ENCODE results near the gene FAM222A.
"Not testable (repeated sequence)": the region's sequence is repeated elsewhere in the genome, so short reads cannot be mapped to it uniquely, and the experiment has no call there.

The FAM222A gene

DNA sequence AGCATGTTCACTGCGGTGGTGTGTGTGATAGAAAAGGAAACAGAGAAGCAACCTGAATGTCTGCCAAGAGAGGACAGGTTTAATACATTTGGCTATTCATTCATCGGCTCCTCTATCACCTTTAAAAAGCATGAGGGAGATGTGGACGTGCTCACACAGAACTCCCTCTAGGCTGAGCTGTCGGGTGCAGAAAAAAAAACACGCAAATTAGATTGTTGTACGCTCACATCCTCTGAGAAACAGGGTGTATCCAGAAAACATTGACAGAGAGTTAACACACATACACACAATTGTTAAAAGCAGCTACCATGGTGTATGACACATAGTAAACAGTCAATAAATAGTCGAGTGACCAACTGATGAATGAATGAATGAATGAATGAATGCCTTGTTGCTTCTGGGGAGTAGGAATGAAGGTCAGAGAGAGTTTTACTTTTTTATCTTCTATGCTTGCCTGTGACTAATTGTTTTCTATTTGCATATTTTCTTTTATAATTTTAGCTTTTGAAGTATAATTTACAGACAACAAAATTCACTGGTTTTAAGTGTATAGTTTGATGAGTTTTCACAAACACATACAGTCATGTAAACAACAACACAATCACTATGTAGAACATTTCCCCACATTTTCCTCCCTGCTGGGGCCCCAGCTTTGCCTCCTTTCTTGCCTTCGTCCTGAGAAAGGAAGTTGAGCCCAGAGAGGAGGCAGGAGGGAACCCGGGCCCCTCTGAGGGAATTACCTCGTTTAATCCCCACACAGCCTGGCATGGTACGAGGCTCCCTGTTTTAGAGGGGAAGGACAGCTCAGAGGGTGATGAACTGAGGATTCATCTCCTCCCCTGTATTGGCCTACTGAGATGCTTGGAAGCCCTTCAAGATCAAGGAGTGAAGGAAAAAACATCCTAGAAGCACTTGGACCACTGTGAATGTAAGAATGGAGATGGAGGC is 19.7 kb upstream of the FAM222A start:
- no peak for DNase-seq (ENCODE audit: low spot score)

DNA sequence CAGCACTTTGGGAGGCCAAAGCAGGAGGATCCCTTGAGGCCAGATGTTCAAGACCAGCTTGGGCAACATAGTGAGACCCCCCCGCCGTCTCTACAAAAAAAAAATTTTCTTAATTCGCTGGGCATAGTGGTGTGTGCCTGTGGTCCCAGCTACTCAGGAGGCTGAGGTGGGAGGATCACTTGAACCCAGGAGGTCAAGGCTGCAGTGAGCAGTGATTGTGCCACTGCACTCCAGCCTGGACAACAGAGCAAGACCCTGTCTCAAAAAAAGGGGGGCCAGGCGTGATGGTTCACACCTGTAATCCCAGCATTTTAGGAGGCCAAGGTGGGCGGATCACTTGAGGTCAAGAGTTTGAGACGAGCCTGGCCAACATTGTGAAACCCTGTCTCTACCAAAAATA is 19.0 kb upstream of the FAM222A start:
- DNase-seq (ENCODE audit: low spot score): not testable (repeated sequence)

DNA sequence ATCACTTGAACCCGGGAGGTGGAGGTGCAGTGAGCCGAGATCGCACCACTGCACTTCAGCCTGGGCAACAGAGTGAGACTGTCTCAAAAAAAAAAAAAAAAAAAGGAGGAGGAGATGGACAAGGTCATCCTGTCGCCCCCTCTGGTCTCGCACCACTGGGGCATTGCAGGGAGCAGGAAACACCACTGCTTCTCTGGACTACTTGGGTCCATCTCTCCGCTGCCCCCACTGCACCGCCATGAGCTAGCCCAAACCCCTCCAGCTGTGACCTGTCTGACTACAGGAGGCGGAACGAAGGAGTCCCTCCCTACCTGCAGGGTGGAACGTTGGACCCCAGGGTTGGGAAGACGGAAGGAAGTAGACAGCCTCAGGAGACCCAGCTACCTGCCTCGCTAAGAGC is 18.2 kb upstream of the FAM222A start:
- DNase-seq (ENCODE audit: low spot score): no peak

DNA sequence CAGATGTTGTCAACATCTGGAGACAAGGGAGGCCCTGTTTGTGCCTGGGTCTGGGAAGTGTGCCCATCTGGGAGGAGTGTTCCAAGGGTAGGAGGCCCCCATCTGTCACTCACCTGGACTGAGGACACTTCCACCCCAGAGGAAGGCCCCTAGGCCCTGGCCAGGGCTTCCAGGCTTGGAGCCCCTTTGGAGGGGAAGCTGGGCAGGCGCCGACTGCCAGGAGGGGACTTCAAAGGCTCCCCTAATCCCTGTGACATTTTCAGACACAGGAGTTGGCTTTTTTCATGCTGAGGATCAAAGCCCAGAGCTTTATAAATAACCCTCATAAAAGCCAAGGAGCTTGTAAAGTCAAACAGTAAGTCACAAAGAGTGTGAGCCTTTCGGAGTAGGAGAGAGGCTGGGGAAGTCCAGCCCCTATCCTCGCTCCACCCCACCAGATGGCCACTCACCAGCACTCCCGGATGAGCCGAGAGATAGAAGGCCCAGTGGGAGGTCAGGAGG is 17.6 kb upstream of the FAM222A start:
- no peak for DNase-seq (ENCODE audit: low spot score)

DNA sequence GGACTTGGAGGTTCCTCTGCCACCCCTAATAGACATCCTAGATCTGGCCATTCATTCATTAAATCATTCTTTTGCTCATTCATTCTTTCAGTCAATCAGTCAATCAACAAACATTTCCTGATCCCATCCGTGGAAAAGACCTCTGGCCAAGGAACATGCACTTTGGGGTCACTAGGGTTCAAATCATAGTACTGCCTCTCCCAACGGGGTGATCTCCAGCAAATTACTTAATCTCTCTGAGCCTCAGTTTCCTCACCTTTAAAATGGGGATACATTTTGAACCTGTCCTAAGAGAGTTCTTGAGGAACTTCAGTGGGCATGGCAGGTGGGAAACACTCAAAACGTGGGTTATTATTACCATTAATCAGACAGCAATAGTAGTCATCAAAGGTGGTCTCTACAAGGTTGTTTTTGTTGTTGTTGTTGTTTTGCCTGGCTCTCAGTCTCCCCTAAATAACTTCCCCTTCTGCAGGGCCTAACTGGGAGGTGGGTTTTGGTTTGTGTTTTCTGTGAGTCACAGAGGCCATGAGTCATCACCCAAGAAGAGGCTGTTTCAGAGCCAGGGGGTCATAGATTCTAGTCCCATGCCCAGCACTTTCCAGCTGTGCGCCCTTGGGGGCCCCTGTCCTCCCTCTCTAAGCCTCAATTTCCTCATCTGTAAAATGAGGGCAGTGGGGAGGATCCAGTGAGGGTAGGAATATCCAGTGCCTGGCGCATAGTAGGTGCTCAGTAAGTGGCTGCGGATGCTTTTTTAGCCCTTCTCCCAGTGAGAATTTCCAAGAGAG is 16.9 kb upstream of the FAM222A start:
- DNase-seq (ENCODE audit: low spot score): no peak

DNA sequence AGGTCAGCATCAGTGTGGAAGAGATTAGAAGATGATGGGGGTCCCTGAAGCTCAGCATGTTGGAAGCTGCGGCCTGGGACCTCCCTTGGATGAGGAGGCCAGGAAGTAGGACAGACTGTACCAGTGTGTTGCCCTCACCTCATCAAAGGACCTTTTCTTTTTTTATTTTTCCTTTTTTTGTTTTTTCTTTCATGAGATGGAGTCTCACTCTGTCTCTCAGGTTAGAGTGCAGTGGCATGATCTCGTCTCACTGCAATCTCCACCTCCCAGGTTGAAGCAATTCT is 16.4 kb upstream of the FAM222A start:
- DNase-seq (ENCODE audit: low spot score): no peak

DNA sequence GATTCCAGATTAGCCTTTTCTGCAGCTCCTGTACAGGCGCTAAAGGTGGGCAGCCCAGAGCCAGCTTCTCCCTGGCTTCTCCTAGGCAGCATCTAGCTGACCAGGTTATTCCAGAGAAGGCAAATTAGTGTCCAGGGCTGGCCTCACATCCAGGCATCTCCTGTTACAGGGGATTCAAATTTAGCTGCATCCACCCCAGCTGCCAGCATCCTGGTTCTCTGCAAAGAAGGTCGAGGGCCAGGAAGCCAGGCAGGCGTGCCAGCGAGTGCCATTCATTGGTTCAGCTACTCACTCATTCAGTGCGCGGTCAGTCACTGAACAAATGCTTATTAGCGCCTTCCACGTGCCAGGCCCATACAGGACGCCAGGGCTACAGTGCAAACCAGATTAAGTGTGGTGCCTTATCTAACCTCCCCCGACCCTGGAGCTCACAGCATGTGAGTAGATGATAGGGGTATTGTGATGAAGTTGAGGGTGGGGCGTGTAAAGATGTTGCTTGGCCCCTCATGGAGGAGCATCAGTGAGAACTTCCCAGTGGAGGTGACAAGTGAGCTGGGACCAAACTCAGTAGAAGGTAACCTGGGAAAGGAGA is 15.7 kb upstream of the FAM222A start:
- DNase-seq (ENCODE audit: low spot score): no peak

DNA sequence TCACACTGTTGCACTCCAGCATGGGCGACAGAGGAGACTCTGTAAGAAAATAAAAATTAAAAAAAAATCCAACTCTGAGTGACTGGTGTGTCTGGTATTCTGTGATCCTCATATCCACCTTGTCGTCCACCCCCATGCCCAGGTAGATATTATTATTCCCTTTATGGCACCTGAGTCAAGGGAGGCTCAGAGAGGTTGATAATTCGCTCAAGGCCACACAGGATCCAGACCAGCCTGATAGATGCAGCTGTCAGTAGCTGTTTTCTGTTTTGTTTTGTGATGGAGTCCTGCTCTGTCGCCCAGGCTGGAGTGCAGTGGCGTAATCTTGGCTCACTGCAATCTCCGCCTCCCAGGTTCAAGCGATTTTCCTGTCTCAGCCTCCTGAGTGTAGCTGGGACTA is 14.8 kb upstream of the FAM222A start:
- DNase-seq (ENCODE audit: low spot score): no peak

DNA sequence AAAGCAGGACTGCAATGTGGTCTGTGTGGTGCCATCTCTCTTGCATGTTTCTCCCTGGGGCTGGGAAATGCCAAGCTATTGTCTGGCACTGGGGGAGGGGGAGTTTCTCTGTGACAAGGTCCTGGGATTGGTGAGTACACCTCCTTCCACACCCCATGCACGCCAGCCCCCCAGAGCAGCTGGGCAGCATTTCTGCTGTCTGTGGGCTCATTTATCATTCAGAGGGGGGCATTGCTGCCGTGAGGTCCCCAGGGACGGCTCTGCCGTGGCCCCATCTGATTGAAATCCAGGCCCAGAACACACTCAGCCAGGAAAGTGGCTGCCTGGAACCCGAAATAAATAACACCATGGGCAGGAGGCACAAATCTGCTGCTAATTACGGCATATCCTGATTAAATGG is 12.6 kb upstream of the FAM222A start:
- DNase-seq (ENCODE audit: low spot score): no peak

DNA sequence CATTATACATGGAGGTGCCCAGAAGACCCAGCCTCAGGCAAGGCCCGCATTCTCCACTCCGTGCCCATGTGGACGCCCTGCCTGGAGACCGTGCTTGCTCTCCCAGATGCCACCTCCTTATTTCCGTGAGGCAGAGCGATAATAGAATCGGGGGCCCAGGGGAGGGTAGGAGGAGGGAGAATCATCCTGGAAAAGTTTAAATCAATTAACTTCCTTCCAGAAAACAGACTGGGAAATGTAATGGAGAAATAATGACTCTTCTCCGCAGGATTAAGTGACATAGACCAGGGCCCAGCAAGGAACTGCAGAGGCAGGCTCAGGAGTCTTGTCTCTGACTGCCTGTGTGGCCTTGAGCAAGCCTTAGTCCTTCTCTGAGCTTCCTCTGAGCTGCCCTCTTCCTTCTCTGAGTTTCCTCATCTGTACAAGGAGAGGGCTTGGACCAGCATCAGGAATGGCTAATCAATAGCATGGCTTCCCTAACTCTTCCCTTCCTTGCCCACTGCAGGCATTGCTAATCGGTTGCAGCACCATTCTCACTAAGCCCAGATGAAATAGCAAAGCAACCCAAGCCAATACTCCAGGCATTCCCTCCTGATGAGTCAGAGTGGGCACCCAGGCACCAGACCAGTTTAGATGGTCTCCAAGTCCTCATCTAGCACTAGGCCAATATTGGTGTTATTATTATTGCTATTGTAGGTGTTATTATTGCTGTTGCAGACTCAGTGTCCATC is 11.3 kb upstream of the FAM222A start:
- no peak for DNase-seq (ENCODE audit: low spot score)

DNA sequence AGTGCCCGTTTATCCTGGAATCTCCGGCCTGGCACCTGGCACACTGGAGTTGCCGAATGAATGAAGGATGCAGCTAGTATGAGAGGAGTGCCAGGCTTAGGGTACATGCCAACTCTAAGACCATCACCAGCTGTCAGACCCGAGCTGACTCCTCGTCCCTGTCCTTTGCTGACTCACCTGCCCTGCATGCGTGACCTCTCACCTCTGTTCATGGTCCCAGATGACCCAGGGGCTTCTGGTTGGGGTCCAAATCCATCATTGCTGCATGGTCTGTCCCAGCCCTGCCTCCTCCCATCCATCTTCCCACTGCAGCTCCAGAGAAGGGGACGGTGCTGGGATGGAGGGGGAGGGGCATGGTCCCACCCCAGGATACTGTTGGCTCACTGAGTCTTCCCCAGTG is 9.9 kb upstream of the FAM222A start:
- DNase-seq (ENCODE audit: low spot score): no peak

DNA sequence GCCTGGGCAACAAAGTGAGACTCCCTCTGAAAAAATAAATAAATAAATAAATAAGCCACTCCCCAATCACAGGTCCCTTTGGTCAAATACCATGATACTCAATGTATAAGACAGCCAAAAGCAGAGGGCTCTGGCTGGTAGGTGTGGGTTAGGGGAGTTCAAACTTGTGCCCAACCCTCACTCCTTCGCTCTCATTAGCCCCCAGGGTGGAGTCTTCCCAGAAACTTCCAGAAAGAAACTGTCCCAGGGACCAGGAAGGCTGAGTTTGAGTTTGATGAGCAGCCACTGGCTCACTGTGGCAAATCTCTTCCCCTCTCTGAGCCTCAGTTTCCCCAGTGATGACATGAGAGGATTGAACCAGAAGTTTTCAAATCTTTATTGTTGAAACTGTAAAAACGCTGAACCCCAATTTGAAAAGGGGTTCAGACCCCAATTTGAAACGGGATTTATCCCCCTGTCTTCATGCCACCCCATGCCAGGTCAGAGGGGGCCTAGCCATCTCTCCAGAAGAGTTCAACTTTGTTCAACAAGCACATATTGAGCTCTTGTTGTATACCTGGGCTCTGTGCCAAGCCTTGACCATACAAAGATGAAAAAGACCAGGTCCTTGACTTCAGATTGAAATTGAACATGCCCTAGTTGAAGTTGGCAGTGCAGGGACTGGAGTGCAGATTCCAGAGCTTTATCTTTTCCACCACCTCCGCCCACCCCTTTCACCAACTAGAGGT is 9.1 kb upstream of the FAM222A start:
- no peak for DNase-seq (ENCODE audit: low spot score)

DNA sequence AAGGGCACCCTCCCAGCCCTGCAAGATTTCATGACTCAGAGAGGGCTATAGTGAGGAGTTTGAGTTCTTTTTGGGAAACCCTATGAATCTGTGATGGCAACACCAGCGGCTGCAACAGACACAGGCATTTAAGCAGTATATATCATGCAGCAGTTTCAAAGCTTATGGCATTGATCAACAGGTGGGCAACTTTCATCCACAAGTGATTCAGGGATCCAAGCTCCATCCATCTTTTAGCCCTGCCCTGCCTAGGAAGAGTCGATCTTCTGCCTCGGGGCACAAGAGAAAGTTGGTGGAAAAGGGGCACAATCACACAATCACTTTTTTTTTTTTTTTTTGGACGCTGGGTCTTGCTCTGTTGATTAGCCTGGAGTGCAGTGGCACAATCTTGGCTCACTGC is 8.3 kb upstream of the FAM222A start:
- DNase-seq (ENCODE audit: low spot score): no peak

DNA sequence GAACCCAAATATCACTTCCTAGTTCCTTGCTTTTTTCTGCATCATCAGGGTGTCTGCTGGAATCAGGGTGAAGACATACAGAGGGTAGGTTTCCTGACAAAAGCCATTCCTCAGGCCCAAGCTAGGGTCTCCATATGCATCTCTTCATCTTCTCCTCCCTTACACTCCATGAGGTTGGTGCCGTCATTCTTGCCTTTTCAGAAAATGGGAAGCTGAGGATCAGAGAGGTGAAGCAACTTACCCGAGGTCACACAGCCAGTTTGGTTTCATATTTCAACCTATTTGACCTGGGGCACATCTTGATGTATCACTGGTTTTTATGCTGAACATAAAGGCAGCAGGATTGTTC is 7.3 kb upstream of the FAM222A start:
- DNase-seq (ENCODE audit: low spot score): no peak

DNA sequence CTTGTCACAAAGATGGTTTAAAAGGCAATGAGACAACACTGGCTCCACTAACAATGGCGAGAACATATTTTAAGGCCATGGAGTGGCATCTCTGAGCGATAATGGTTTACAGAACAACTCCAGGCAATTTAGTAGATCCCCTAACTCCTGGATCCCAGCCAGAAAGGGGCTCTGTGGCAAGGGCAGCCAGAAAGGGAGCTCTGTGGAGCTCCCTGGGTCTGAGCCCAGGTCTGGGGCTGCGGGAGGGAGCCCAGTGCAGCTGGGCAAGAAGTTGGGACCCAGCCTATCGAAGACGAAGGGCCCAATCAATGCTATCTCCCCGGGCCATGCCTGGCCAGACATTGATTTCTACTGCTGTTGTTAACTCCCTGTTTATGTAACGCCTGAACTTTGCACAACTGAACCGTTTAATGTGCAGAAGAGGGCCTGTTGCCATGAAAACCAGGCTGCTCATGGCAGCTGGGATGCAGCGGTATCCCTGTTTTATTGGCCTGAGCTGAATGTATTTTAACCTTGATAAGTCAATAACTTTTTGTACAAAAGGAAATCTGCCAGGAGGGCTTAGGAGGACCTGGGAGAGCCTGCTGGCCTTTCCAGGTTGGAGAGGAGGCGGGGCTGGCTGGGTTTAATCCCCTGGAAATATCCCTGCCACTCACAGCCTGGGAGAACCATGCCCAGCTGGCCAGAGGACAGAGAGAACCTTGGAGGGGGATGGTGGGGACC is 6.7 kb upstream of the FAM222A start:
- DNase-seq (ENCODE audit: low spot score): no peak

DNA sequence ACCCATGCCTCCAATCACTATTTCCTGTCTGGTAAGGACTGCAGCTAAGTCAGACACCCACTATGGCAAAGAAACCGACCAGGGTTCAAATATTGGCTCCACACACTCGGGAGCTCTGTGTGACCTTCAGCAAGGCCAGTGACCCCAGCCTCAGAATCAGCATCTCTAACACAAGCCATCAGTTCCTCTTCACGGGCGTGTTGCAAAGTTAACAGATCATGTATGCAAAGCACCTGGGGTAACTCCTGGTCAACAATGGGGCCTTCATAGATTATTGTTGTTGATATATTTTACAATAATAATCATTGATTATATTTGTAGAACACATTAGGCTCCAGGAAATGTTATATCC is 6.2 kb upstream of the FAM222A start:
- no peak for DNase-seq (ENCODE audit: low spot score)

DNA sequence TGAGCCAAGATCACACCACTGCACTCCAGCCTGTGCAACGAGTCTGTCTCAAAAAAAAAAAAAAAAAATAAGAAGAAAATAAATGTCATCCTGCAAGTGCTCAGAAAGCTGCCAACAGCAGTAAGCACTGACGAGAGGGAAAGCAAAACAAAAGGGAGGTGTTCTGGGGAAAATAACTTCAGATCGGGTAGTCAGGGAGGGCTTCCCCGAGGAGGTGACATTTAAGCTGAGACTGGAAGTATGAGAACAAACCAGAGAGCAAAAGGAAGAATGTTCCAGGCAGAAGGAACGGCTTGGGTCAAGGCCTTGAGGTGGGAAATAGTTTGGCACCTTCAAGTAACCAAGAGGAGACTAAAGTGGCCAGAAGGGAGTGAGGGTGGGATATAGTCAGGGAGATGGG is 4.7 kb upstream of the FAM222A start:
- no peak for DNase-seq (ENCODE audit: low spot score)

DNA sequence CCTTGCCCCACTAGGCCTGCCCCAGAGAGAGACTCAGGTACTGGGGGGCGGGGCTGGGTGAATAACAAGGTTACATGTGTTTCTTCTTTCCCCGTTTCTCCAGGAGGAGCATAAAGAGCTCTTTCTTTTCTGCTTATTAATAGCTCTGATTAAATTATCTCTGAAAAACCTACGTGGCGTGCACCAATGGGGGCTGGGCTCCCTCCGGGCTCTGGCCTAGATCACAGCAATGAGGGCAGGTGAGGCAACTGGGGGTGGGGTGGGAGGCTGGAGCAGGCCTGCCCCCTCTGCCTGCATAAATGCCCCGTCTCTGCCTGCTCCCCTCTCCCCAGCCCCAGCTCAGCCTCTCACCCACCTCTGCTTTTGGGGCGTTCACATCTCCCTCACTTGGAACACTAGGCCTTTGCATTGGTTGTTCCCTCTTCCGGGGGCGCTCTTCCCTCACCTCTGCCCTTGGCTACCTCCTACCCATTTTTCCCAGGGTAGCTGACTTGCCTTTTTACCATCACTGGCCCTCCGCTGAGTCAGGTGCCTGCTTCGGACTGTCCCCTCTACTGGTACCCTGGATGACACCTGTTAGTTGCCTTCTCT is 4.1 kb upstream of the FAM222A start:
- no peak for DNase-seq (ENCODE audit: low spot score)

DNA sequence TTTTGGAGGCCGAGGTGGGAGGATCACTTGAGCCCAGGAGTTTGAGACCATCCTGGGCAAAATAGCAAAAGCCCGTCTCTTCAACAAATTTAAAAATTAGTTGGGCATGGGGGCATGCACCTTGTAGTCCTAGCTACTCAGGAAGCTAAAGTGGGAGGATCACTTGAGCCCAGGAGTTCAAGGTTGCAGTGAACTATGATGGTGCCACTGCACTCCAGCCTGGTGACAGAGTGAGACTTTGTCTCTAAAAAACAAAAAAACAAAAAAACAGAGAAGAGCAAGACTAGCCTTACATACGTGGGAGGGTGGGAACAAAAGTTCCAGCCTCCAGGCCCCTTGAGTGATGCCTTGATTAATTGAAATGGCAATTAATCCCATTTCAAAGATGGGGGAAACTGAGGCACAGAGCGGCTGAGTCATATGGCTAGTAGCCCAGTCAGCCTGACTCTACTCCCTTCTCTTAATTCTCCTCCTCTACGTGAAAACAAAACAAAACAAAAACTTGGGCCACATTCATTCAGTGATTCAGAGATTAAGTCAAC is 3.3 kb upstream of the FAM222A start:
- DNase-seq (ENCODE audit: low spot score): no peak
